Large intestine (tissue), 3 donors: Measurements from ENCODE around the gene SLC1A2. TPM values are rescaled to one million over a fixed set of nuclear protein-coding genes. Genes with fewer than 3 reads are reported as not detected.

Experiments used
- DNase-seq, 2 donors: peaks; one replicate each; pipeline versions ENCODE4 v3.0.0 to v3.0.0-alpha.2; 2013
- H3K27ac ChIP-seq: one replicate; pipeline ENCODE4 v1.5.1; 2013; ENCODE audit warnings: low read length
- H3K27me3 ChIP-seq: 2 replicates; pipeline ENCODE4 v1.6.1; 2013; ENCODE audit warnings: low read length; ENCODE audit not compliant: control insufficient read depth, insufficient read depth
- H3K36me3 ChIP-seq: 2 replicates; pipeline ENCODE4 v1.6.1; 2013; ENCODE audit warnings: low read length; ENCODE audit not compliant: control insufficient read depth, insufficient read depth
- H3K4me1 ChIP-seq: one replicate; pipeline ENCODE4 v1.6.1; 2013; ENCODE audit warnings: low read length; ENCODE audit not compliant: control insufficient read depth, insufficient read depth
- H3K4me3 ChIP-seq: one replicate; pipeline ENCODE4 v1.5.1; 2013; ENCODE audit warnings: low read length
- H3K9me3 ChIP-seq: one replicate; pipeline ENCODE4 v1.6.1; 2013; ENCODE audit warnings: mild to moderate bottlenecking, low read depth, low read length, moderate library complexity; ENCODE audit not compliant: control insufficient read depth
- WGBS: methylation state at CpG from one replicate; pipeline ENCODE4 v1.1.5; 2013; ENCODE audit warnings: low lambda C conversion rate; ENCODE audit not compliant: insufficient coverage; 5-methylcytosine and 5-hydroxymethylcytosine counted together
- polyA plus RNA-seq: library from polyadenylated mRNA; unstranded; fragments of 120-200 nt; gene quantifications from one replicate; pipeline ENCODE4 v1.2.1, GENCODE V29; 2013

SLC1A2 gene
- polyA plus RNA-seq, 1 donor, result 0.49 TPM

- no peaks in the 10 kb centered on the region for H3K27me3 ChIP-seq
- no peaks in the 10 kb centered on the region for H3K36me3 ChIP-seq
- H3K4me1 ChIP-seq, result no peaks in the 10 kb centered on the region
- no peaks in the 10 kb centered on the region for H3K9me3 ChIP-seq
- no peak overlapping the region for H3K4me3 ChIP-seq
- no peak overlapping the region for H3K27ac ChIP-seq
- no peak for DNase-seq
- WGBS, result no CpG with 5 or more reads among the region's 2 CpGs
Observed at GRCh38 chr11:35246745-35247144, 172.6 kb downstream of the SLC1A2 start.

GRCh38 chr11:35245786-35246185 lies 173.6 kb downstream of the SLC1A2 start:
- no peak overlapping the region for H3K27ac ChIP-seq
- no peak for DNase-seq
- WGBS, result no CpG with 5 or more reads among the region's 1 CpG

GRCh38 chr11:35245056-35245455 lies 174.3 kb downstream of the SLC1A2 start:
- no peak for DNase-seq
- Histone ChIP-seq H3K27ac (no peak overlapping the region), H3K4me3 (no peak overlapping the region), H3K9me3 (no peaks in the 10 kb centered on the region), H3K4me1 (no peaks in the 10 kb centered on the region), H3K36me3 (no peaks in the 10 kb centered on the region), H3K27me3 (no peaks in the 10 kb centered on the region)
- WGBS, result no CpG with 5 or more reads among the region's 4 CpGs

More at GRCh38 chr11:35245786-35246185, 173.6 kb downstream of the SLC1A2 start:
- Histone ChIP-seq H3K36me3 (no peaks in the 10 kb centered on the region), H3K9me3 (no peaks in the 10 kb centered on the region), H3K4me1 (no peaks in the 10 kb centered on the region), H3K4me3 (no peak overlapping the region), H3K27me3 (no peaks in the 10 kb centered on the region)

GRCh38 chr11:35243774-35244173 lies 175.6 kb downstream of the SLC1A2 start:
- no peaks in the 10 kb centered on the region for H3K27me3 ChIP-seq
- no peaks in the 10 kb centered on the region for H3K4me1 ChIP-seq
- no peak overlapping the region for H3K27ac ChIP-seq
- WGBS, result no CpG with 5 or more reads among the region's 2 CpGs
- H3K4me3 ChIP-seq, result no peak overlapping the region
- H3K36me3 ChIP-seq, result no peaks in the 10 kb centered on the region
- no peaks in the 10 kb centered on the region for H3K9me3 ChIP-seq
- no peak for DNase-seq

- no peaks in the 10 kb centered on the region for H3K4me1 ChIP-seq
- WGBS, result 100% methylated on average over 3 of the region's 3 CpGs
- no peaks in the 10 kb centered on the region for H3K27me3 ChIP-seq
- no peak overlapping the region for H3K27ac ChIP-seq
- H3K36me3 ChIP-seq, result no peaks in the 10 kb centered on the region
- no peak for DNase-seq
- no peaks in the 10 kb centered on the region for H3K9me3 ChIP-seq
- H3K4me3 ChIP-seq, result no peak overlapping the region
Observed at GRCh38 chr11:35242412-35243242, 176.7 kb downstream of the SLC1A2 start.

- H3K4me3 ChIP-seq, result no peak overlapping the region
- H3K27me3 ChIP-seq, result no peaks in the 10 kb centered on the region
- no peak overlapping the region for H3K27ac ChIP-seq
- H3K36me3 ChIP-seq, result no peaks in the 10 kb centered on the region
- H3K9me3 ChIP-seq, result no peaks in the 10 kb centered on the region
- WGBS, result no CpG with 5 or more reads among the region's 1 CpG
- H3K4me1 ChIP-seq, result no peaks in the 10 kb centered on the region
- no peak for DNase-seq
Observed at GRCh38 chr11:35241531-35241930, 177.8 kb downstream of the SLC1A2 start.

- no CpG with 5 or more reads among the region's 1 CpG for WGBS
- H3K27ac ChIP-seq, result no peak overlapping the region
- no peak for DNase-seq
- H3K4me3 ChIP-seq, result no peak overlapping the region
- no peaks in the 10 kb centered on the region for H3K9me3 ChIP-seq
- no peaks in the 10 kb centered on the region for H3K36me3 ChIP-seq
- no peaks in the 10 kb centered on the region for H3K27me3 ChIP-seq
- no peaks in the 10 kb centered on the region for H3K4me1 ChIP-seq
Observed at GRCh38 chr11:35241083-35241482, 178.3 kb downstream of the SLC1A2 start.

GRCh38 chr11:35239471-35240075 lies 179.8 kb downstream of the SLC1A2 start:
- 17% methylated on average over 1 of the region's 4 CpGs for WGBS
- Histone ChIP-seq H3K4me1 (no peaks in the 10 kb centered on the region), H3K27me3 (no peaks in the 10 kb centered on the region), H3K9me3 (no peaks in the 10 kb centered on the region), H3K4me3 (no peak overlapping the region), H3K27ac (no peak overlapping the region), H3K36me3 (no peaks in the 10 kb centered on the region)
- no peak for DNase-seq

GRCh38 chr11:35238882-35239281 lies 180.5 kb downstream of the SLC1A2 start:
- no peaks in the 10 kb centered on the region for H3K9me3 ChIP-seq
- H3K27ac ChIP-seq, result no peak overlapping the region
- H3K36me3 ChIP-seq, result no peaks in the 10 kb centered on the region
- H3K27me3 ChIP-seq, result no peaks in the 10 kb centered on the region
- H3K4me1 ChIP-seq, result no peaks in the 10 kb centered on the region
- no peak overlapping the region for H3K4me3 ChIP-seq
- WGBS, result 100% methylated on average over 1 of the region's 1 CpG
- no peak for DNase-seq

- Histone ChIP-seq H3K4me1 (no peaks in the 10 kb centered on the region), H3K4me3 (no peak overlapping the region), H3K36me3 (no peaks in the 10 kb centered on the region), H3K27me3 (no peaks in the 10 kb centered on the region), H3K27ac (no peak overlapping the region), H3K9me3 (no peaks in the 10 kb centered on the region)
- WGBS, result 87% methylated on average over 5 of the region's 15 CpGs
- peak; percentile 17 to 20 for DNase-seq
Observed at GRCh38 chr11:35237860-35238715, 181.3 kb downstream of the SLC1A2 start.
